PC-3 (cell line): ENCODE measurements around the gene TTC34.

Experiments
- CTCF ChIP-seq: fragments of 300-600 bp; sonication (generic); conservative IDR thresholded peaks from 2 replicates; pipeline ENCODE4 v1.5.1; 2017; ENCODE audit warnings: antibody characterized with exemption, low read depth, mild to moderate bottlenecking, low read length
- EZH2 ChIP-seq: fragments of 300-600 bp; sonication (generic); IDR thresholded peaks from one replicate; pipeline ENCODE4 v1.6.1; 2017; ENCODE audit warnings: antibody characterized with exemption, mild to moderate bottlenecking, low read length; ENCODE audit not compliant: unreplicated experiment
- EZH2phosphoT487 ChIP-seq: fragments of 300-600 bp; sonication (generic); IDR thresholded peaks from 2 replicates; pipeline ENCODE4 v1.6.1; 2018; ENCODE audit warnings: mild to moderate bottlenecking, antibody characterized with exemption, low read length, borderline replicate concordance

- no peak for TF ChIP-seq EZH2phosphoT487
- TF ChIP-seq EZH2, result no peak
- no peak for TF ChIP-seq CTCF
Observed at GRCh38 chr1:2823921-2824610, 22.6 kb upstream of the TTC34 start.
